ENCODE measurements around the gene PHTF2. TPM values are rescaled to one million over a fixed set of nuclear protein-coding genes. Genes with fewer than 3 reads are reported as not detected.

PHTF2 gene
- total RNA-seq, 2 experiments from 2014 or later: 26.9 to 62.4 TPM

DNA sequence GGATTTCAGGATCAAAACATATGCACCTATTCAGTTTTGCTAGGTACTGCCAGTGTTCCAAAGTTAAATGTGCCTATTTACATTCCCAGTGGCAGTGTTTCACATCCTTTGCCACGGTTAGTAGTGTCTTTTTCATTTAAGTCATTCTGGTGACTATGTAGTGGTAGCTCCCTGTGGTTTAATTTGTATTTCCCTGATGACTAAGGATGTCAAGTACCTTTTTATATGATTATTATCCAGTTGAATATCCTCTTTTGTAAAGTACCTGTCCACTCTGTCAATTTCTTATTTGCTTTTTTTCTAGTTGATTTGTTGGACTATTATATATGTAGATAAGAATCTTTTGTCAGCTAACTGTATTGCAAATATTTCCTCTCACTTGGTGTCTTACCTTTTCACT lies 45.4 kb upstream of the PHTF2 start:
- CTCF ChIA-PET (ENCODE audit: unreplicated experiment): no interaction called here
- Histone ChIP-seq H3K4me3 (ENCODE audit: low read depth, low read length, poor library complexity, severe bottlenecking) (no peak overlapping the region), H3K9me3 (ENCODE audit: low read length) (no peaks in the 10 kb centered on the region), H3K4me2 (ENCODE audit: low read length) (no peak overlapping the region), H3K9me2 (ENCODE audit: insufficient read depth, low read length) (no peaks in the 10 kb centered on the region), H2AFZ (ENCODE audit: low read length) (no peak overlapping the region), H3K36me3 (ENCODE audit: insufficient read depth, low read length) (peaks cover 59% of the 10 kb centered on the region), H4K20me1 (ENCODE audit: insufficient read depth, low read length) (no peaks in the 10 kb centered on the region), H3K79me2 (ENCODE audit: insufficient read depth, low read depth, low read length) (peaks cover 50% of the 10 kb centered on the region; the same call in 1 of the 2 replicates), H3K27ac (ENCODE audit: low read depth, low read length, poor library complexity, severe bottlenecking) (no peak overlapping the region), H3K4me1 (ENCODE audit: insufficient read depth, low read length, poor library complexity, severe bottlenecking) (peaks cover 13% of the 10 kb centered on the region)
- POLR2A ChIA-PET: interaction anchor here (0.8 to 1.2 kb wide), 2 partner anchors 72 to 102 kb away, joined by 3 read pairs; no protein-coding TSS in a partner anchor
- no peak for TF ChIP-seq EZH2phosphoT487 (IDR thresholded peaks at IDR 0.05; ENCODE audit: borderline replicate concordance, low read depth, low read length)
- TF ChIP-seq, protein P1, sequence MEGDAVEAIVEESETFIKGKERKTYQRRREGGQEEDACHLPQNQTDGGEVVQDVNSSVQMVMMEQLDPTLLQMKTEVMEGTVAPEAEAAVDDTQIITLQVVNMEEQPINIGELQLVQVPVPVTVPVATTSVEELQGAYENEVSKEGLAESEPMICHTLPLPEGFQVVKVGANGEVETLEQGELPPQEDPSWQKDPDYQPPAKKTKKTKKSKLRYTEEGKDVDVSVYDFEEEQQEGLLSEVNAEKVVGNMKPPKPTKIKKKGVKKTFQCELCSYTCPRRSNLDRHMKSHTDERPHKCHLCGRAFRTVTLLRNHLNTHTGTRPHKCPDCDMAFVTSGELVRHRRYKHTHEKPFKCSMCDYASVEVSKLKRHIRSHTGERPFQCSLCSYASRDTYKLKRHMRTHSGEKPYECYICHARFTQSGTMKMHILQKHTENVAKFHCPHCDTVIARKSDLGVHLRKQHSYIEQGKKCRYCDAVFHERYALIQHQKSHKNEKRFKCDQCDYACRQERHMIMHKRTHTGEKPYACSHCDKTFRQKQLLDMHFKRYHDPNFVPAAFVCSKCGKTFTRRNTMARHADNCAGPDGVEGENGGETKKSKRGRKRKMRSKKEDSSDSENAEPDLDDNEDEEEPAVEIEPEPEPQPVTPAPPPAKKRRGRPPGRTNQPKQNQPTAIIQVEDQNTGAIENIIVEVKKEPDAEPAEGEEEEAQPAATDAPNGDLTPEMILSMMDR (conservative IDR thresholded peaks at IDR 0.05; ENCODE audit: low read length): no peak
- intact Hi-C loops (cut with micrococcal nuclease; ENCODE audit: unreplicated experiment): loop anchor here (10.0 kb wide), 1 partner anchor 282 kb away; no protein-coding TSS in a partner anchor
- no peak for DNase-seq (ENCODE audit: low spot score)
- no TSS peak for BruUV-seq (replicated peaks)

DNA sequence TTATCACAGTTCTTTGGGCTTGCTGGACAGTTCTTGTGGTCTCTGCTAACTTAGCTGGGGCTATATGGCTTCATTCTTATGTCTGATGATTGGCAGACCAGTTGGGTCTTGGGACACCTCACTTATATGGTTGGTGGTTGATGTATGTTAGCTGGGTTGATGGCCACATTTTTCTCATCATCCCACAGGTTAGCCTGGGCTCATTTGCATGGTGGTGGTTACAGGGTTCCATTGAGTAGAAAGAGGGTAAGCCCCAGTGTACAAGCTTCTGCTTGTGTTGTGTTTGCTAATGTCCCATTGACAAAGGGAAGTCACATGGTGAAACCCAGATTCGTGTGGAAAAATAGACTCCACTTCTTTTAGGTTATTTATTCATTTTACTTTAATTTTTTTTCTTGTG lies 41.0 kb upstream of the PHTF2 start:
- Histone ChIP-seq H3K79me2 (ENCODE audit: insufficient read depth, low read depth, low read length) (peaks cover 77% of the 10 kb centered on the region), H3K36me3 (ENCODE audit: insufficient read depth, low read length) (peaks cover 31% of the 10 kb centered on the region; the same call in 1 of the 2 replicates), H3K9me2 (ENCODE audit: insufficient read depth, low read length) (no peaks in the 10 kb centered on the region), H4K20me1 (ENCODE audit: insufficient read depth, low read length) (no peaks in the 10 kb centered on the region), H3K27ac (ENCODE audit: low read depth, low read length, poor library complexity, severe bottlenecking) (peak overlapping the region; percentile 6), H3K4me2 (ENCODE audit: low read length) (peak overlapping the region; percentile 15; the same call in 1 of the 2 replicates), H3K4me1 (ENCODE audit: insufficient read depth, low read length, poor library complexity, severe bottlenecking) (peaks cover 52% of the 10 kb centered on the region), H3K4me3 (ENCODE audit: low read depth, low read length, poor library complexity, severe bottlenecking) (no peak overlapping the region), H3K9me3 (ENCODE audit: low read length) (no peaks in the 10 kb centered on the region), H2AFZ (ENCODE audit: low read length) (no peak overlapping the region)
- CTCF ChIA-PET (ENCODE audit: unreplicated experiment): no interaction called here
- TF ChIP-seq EZH2phosphoT487 (IDR thresholded peaks at IDR 0.05; ENCODE audit: borderline replicate concordance, low read depth, low read length): no peak
- TF ChIP-seq, protein P1 (conservative IDR thresholded peaks at IDR 0.05; ENCODE audit: low read length): no peak
- DNase-seq (ENCODE audit: low spot score): no peak
- no TSS peak for BruUV-seq (replicated peaks)
- POLR2A ChIA-PET: no interaction called here
- intact Hi-C loops (cut with micrococcal nuclease; ENCODE audit: unreplicated experiment): loop anchor here (10.0 kb wide), 1 partner anchor 277 kb away; no protein-coding TSS in a partner anchor

DNA sequence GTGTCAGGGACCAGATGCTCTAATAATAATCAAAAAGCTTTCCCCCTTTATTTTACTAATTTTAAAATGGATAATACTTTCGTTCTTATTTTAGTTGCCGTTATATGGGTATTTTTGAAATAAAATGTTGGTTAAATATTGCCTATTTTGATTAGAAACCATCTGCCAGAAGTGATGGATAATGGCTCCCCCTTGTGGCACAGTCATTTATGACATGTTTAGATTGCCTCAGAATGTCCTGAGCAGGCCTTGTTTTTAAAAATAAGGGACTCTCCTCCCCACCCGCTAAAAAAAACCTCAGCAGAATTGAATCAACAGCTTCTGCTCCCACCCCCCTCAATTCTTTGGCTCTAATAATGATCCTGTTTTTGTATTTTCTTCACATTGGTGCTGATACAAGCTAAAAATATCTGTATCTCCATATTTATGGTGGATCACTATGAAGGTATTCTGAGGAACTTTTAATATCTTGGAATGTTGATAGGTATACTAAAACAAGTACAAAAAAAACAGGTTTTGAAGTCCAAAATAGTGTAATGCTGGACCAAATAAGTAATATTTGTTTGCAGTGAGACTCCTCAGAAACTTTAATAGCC lies 39.2 kb upstream of the PHTF2 start:
- Histone ChIP-seq H3K36me3 (ENCODE audit: insufficient read depth, low read length) (peaks cover 32% of the 10 kb centered on the region; the same call in 1 of the 2 replicates), H3K27ac (ENCODE audit: low read depth, low read length, poor library complexity, severe bottlenecking) (peak overlapping the region; percentile 75), H3K9me2 (ENCODE audit: insufficient read depth, low read length) (no peaks in the 10 kb centered on the region), H3K4me2 (ENCODE audit: low read length) (peak overlapping the region; percentile 62), H3K4me3 (ENCODE audit: low read depth, low read length, poor library complexity, severe bottlenecking) (no peak overlapping the region), H3K9me3 (ENCODE audit: low read length) (no peaks in the 10 kb centered on the region), H3K4me1 (ENCODE audit: insufficient read depth, low read length, poor library complexity, severe bottlenecking) (peaks cover 64% of the 10 kb centered on the region), H3K79me2 (ENCODE audit: insufficient read depth, low read depth, low read length) (peaks cover 78% of the 10 kb centered on the region), H4K20me1 (ENCODE audit: insufficient read depth, low read length) (no peaks in the 10 kb centered on the region), H2AFZ (ENCODE audit: low read length) (no peak overlapping the region)
- CTCF ChIA-PET (ENCODE audit: unreplicated experiment): interaction anchor here (0.9 to 1.5 kb wide), 3 partner anchors 96 to 175 kb away, joined by 3 read pairs; no protein-coding TSS in a partner anchor
- BruUV-seq (replicated peaks): no TSS peak
- peak; percentile 76 for DNase-seq (ENCODE audit: low spot score)
- POLR2A ChIA-PET: interaction anchor here (1.9 to 2.4 kb wide), 2 partner anchors 101 to 175 kb away, joined by 6 to 8 read pairs; no protein-coding TSS in a partner anchor
- no peak for TF ChIP-seq EZH2phosphoT487 (IDR thresholded peaks at IDR 0.05; ENCODE audit: borderline replicate concordance, low read depth, low read length)
- TF ChIP-seq, protein P1 (conservative IDR thresholded peaks at IDR 0.05; ENCODE audit: low read length): peak; percentile 98
- intact Hi-C loops (cut with micrococcal nuclease; ENCODE audit: unreplicated experiment): loop anchor here (1.0 to 10.0 kb wide), 3 partner anchors 63 to 275 kb away; partner anchors contain the start of gene RSBN1L

All from OCI-LY7 (cell line).